K562 treated with DMSO at 1 percent for 24 hours (cell line): Measurements from ENCODE around the gene INHA. TPM values are rescaled to one million over a fixed set of nuclear protein-coding genes. Genes with fewer than 3 reads are reported as not detected.

Experiments used
- total RNA-seq: library from RNA; unstranded; fragments of 300-600 nt; gene quantifications from 2 replicates; pipeline ENCODE4 v1.2.3, GENCODE V29; 2022; ENCODE audit warnings: low read depth; ENCODE audit not compliant: insufficient read depth

Gene INHA, protein sequence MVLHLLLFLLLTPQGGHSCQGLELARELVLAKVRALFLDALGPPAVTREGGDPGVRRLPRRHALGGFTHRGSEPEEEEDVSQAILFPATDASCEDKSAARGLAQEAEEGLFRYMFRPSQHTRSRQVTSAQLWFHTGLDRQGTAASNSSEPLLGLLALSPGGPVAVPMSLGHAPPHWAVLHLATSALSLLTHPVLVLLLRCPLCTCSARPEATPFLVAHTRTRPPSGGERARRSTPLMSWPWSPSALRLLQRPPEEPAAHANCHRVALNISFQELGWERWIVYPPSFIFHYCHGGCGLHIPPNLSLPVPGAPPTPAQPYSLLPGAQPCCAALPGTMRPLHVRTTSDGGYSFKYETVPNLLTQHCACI
- total RNA-seq, result 5.0 and 5.3 TPM in 2 replicates

GRCh38 chr2:219572237-219573001, at the start of gene INHA:
Gene INHA, plus strand, starts transcription at chr2:219572310. Its CDS starts 65 bp downstream, at chr2:219572375.

GRCh38 chr2:219543596-219544358, 28.3 kb upstream of the INHA start, which contains the start of the genes CHPF and TMEM198:
Gene CHPF, minus strand, starts transcription at chr2:219543809. Its CDS starts 271 bp downstream, at chr2:219543538.
Gene TMEM198, plus strand, starts transcription at chr2:219544028. Its CDS starts 700 bp downstream, at chr2:219544728.

DNA sequence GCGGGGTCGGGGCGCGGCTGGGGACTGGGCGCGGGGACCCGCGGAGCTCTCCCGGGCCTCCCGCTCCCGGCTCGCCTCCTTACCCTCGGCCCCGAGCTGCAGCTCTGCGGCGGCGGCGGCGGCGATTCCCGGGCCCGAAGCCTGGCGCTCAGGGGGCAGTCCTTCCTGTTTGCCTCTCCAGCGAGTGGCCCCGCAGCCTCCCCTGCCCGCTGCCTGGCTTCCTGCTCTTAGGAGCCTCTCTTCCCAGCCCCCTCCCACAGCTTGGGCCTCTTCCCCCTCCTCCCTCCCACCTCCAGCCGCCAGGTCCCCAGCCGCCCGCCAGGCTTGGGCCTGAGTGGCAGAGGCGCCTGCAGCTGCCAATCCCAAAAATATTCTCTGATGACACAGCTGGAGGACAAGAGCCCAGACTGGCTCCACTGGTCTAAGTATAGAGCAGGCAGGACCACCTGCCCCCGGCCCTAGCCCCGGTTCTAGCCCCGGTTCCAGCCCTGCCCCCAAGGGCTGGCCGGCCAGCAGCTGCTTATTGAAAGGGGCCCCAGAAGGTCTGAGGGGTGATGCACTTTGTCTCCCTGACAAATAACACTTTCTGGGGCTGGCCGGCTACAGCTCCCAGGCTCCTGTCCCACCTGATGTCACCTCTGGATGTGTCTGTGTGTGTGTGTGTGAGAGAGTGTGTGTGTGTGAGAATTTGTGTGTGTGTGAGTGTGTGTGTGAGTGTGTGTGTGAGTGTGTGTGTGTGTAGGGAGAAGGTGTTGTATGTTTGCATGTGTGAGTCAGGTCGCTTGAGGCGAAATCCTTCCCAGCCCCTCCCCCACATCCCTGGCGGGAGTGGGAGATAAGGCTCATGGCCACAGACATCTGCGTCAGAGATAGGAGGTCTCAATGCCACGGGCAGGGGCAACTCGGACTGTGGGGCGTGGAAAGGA, 536 bp upstream of the INHA start, which contains the start of gene OBSL1:
OBSL1 (minus strand) TSS at position 229 of the 926 bp plus-strand sequence. CDS start 307 bp downstream, outside the sequence.

GRCh38 chr2:219597552-219598307, 25.6 kb downstream of the INHA start, which contains the start of gene STK11IP:
Gene STK11IP, plus strand, starts transcription at chr2:219597857. Its CDS starts 263 bp downstream, at chr2:219598120.

Other genes starting within 250 kb of the INHA start
- not detected in 2 replicates for gene RESP18, start 239.6 kb upstream of the INHA start, total RNA-seq
- gene DNPEP, start 184.4 kb upstream of the INHA start, total RNA-seq, result 73.1 and 77.1 TPM in 2 replicates
- gene DES, start 153.9 kb upstream of the INHA start, total RNA-seq, result 21.0 TPM in 2 replicates
- gene SPEG, start 137.5 kb upstream of the INHA start, total RNA-seq, result 13.5 and 19.0 TPM in 2 replicates
- 162 and 187 TPM in 2 replicates for gene GMPPA, start 73.4 kb upstream of the INHA start, total RNA-seq
- gene ASIC4, start 57.8 kb upstream of the INHA start, total RNA-seq, result 6.1 and 6.5 TPM in 2 replicates
- 118 and 119 TPM in 2 replicates for gene CHPF, start 28.5 kb upstream of the INHA start, total RNA-seq
- gene TMEM198, start 28.3 kb upstream of the INHA start, total RNA-seq, result 2.2 and 2.3 TPM in 2 replicates
- 52.6 and 62.8 TPM in 2 replicates for gene OBSL1, start 771 bp upstream of the INHA start, total RNA-seq
- 6.7 and 7.6 TPM in 2 replicates for gene STK11IP, start 25.5 kb downstream of the INHA start, total RNA-seq
- 0.20 and 0.32 TPM in 2 replicates for gene SLC4A3, start 55.3 kb downstream of the INHA start, total RNA-seq